Stimulated activated CD4-positive, alpha-beta T cell treated with anti-CD3 and anti-CD28 coated beads, Interleukin-15, amount 100 ng/mL, for 24 hours (primary cell): ENCODE data around the gene HOGA1.

Source experiments
- DNase-seq: peaks from one replicate; pipeline ENCODE4 v3.0.0-alpha.2; 2020

HOGA1 gene

DNA sequence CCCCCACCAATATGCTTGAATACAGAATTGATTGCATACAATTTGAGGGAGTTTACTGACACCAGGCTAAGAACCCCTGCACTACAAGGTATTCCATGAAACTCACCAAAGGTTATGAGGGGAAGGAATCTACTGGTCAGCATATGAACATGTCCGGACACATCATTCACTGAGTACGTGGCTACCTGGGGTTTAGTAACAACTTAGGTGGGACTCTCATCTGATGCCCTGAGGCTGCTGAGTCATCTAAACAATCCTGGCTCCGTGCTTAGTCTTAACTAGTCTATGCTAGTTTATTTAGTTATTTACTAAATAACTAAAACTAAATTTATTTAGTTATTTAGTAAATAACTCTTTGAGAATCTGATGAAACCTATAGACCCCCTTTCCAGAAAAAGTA lies 67.6 kb downstream of the HOGA1 start:
- DNase-seq, result no peak

DNA sequence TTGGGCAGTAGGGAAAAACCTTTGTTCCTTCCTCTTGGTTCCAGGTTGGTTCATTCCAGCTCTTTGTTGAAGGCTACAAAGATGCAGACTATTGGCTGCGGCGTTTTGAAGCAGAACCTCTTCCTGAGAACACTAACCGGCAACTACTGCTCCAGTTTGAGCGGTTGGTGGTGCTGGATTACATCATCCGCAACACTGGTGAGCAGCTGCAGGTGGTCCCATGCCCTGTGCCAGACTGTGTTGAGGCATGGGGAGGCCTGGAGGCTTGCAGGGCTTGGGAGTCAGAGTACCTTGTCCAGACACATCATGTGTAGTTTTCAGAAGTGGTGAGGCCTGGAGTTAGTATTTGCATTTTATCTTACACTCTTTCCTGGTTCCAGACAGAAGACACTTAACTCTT lies 72.6 kb downstream of the HOGA1 start:
- no peak for DNase-seq

GRCh38 chr10:97659589-97659988 lies 75.4 kb downstream of the HOGA1 start:
- DNase-seq, result no peak
